HG03575 (cell line): ENCODE results near the gene ADPGK.
"Not testable (repeated sequence)": the region's sequence is repeated elsewhere in the genome, so short reads cannot be mapped to it uniquely, and the experiment has no call there.

Experiments used
- ATAC-seq: cut with Tn5 transposase; IDR thresholded peaks from one replicate; pipeline ENCODE4 v1.9.1; 2021; ENCODE audit not compliant: unreplicated experiment, insufficient number of reproducible peaks, low FRiP score; ENCODE audit errors: extremely low read depth

ADPGK gene

GRCh38 chr15:72783640-72784455 is at the start of gene ADPGK:
ADPGK (minus strand) TSS chr15:72783758; CDS start chr15:72783691, 67 bp downstream.
- no peak for ATAC-seq

GRCh38 chr15:72827226-72827625 is 43.7 kb upstream of the ADPGK start:
- ATAC-seq: no peak

DNA sequence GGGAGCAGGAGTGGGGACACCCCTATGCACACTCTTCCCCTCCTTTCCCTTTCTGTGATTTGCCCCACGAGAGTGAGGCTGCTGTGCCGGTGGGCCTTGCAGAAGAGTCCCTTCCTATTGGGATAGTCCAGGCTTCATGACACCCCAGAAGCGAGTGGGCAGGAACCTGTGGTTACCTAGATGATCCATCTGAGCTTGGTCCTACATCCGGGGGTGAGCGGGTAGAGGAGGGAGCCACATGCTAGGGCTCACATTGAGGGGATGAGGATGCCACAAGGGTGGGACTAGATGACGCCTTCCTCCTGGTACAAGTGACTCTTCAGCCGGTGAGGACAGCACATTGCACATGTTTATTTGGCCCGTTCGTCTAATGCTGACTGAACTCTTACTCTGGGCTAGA is 43.1 kb upstream of the ADPGK start:
- ATAC-seq: no peak

GRCh38 chr15:72825829-72826228 is 42.3 kb upstream of the ADPGK start:
- ATAC-seq: no peak

DNA sequence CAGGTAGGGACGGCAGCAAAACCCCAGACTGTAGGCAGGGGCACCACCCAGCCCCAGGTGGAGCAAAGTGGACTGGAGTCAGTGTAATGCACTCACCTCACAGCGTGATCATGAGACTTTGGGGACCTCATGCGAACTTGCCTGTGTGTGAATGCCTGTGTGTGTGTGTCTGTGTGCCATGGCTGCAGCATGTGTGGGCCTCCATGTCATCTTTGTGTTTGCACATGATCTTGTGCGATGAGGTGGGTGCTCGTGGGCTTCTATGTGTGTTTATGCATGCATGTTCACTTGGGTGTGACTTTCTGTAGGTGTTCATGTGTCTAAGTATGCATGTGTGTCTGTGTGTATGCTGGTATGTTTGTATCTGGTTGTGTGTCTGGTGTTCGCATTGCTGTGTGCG is 41.2 kb upstream of the ADPGK start:
- no peak for ATAC-seq

GRCh38 chr15:72824112-72824511 is 40.6 kb upstream of the ADPGK start:
- ATAC-seq: no peak

GRCh38 chr15:72820278-72820677 is 36.7 kb upstream of the ADPGK start:
- ATAC-seq: no peak

- ATAC-seq: no peak
Measured at GRCh38 chr15:72818632-72819031, 35.1 kb upstream of the ADPGK start.

DNA sequence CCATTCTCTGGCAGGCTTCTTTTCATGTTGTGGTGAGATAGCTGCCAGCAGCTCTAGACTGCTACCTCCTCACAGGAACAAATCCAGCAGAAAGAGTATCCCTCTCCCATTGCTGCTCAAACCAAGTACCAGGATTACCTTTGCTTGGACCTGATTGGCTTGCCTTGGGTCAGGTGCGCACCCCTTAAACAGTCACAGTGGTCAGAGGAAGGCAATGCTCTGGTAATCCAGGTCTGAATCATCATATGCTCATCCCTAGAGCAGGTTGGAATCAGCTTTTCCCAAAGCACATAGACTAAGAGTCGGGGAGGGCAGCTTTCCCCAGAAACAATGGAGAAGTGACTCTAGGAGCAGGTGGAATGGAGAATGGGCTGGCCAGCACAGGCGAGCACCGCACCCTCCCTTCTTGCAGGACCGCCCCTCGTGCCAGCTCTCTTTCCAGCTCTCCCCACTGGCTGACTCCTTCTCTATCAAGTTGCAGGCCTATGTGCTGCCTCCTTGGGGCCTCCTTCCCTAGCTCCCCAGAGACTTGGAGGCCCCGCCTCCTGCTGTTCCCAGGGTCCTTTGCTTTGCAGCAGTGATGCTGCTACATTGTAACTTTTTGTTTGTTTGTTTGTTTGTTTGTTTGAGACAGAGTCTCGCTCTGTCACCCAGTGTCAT is 29.9 kb upstream of the ADPGK start:
- ATAC-seq: no peak

DNA sequence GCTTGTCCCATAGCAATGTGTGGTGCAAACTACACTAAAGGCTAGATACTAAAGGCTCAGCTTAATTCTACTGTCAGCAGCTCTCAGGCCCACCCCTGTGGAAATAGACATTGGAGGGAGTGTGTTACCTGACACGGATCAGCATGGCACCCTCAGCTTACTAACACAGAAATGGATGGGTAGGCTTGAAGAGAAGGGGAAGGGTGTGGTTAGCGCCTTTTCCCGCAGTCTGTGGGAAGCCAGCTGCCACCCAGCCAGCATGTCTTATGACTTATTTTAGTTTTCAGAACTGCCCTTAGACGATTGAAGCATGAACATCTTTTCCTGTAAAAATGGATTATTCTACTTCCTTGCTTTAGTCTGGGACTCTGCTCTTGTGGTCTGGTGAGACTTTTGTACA is 25.8 kb upstream of the ADPGK start:
- ATAC-seq: no peak

- ATAC-seq: not testable (repeated sequence)
Measured at GRCh38 chr15:72807346-72807745, 23.8 kb upstream of the ADPGK start.

DNA sequence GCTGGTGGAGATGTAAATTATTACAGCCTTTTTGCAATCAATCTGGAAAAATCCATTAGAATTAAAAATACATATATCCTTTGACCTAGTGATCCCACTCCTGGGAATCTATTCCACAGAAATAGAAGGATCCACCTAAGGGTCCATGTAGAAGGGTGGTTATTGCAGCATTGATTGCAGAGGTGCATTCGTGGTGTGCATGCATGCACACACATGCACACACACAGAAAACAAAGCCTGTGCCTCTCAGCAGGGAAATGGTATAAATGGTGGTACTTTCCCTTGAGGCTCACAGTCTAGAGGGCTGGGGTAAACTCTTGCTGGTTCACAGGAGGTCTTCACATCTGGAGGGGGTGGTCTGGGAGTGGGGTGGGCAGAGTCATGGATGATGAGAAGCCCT is 19.4 kb upstream of the ADPGK start:
- ATAC-seq: no peak

DNA sequence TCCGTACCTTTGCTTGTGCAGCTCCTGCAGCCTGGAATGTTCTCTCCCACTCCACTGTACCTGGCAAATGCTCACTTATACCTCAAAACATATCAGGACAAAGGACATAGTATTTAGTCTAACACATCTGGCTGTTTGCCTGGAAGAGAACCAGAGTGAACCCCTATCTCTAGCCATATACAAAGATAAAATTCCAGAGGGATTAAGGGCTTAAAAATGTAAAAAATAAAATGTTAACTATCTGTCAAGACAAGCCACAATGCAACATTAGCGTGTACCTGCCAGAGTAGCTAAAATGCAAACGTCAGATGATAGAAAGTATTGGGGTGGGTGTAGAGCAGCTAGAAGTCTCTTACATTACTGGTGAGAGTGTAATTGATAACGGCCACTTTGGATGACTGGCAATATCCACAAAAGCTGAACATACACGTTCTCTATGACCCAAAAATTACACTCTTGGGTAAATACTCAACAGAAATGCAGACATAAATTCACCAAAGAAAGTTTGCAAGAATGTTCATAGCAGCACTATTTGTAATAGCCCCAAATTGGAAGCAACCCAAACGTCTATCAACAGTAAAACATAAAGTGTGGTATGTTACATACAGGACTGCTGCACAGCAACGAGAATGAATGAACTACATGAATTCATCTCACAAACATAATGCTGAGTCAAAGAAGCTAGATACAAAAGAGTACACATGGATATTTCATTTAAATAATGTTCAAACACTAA is 18.2 kb upstream of the ADPGK start:
- ATAC-seq: no peak

DNA sequence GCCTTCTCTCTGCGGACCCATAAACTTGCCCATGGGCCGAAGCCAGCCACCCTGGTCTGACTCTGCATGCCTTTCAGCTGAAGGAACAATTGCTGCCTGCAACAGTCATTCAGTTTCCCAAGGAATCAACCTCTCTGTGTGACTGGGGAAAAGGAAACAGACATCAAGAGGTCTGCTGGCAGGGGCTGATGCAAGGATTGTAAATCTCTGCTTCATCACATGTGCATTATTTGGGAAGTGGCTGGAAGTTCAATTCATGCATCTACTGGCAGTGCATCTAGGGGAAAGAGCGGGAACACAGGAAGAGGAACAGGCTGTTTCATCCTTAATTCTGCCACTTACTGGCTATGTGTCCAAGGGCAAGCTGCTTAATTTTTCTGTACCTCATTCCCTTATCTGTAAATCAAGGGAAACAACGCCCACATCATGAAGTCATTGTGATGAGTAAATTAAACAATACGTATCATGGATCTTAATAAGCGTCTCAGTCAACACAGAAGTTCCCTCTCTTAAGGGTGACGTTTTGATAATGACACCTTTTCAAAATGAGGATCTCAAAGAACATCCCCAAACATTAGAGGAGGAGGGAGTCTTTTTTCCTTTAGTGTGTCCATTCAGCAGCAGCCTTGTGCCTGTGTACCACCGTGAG is 17.4 kb upstream of the ADPGK start:
- ATAC-seq: no peak

- no peak for ATAC-seq
Measured at GRCh38 chr15:72797834-72798233, 14.3 kb upstream of the ADPGK start.

DNA sequence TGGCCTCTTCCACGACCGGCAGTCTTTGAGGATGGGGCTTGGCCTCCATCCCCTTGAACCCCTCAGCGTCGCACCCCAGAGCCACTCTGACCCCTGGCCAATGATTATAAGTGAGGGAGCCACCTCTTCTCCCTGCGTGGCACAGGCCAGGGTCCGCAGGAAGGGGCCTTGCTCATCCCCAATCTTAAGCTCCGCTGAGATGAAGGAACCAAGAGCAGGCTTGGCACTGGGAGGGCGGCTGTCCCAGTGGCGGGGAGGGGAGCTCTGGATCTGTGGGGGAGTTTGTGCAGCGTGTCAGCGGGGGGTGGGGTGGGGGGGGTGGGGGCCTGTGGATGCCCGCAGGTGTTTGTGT is 13.8 kb upstream of the ADPGK start:
- no peak for ATAC-seq

- no peak for ATAC-seq
Measured at GRCh38 chr15:72796515-72797337, 13.2 kb upstream of the ADPGK start.

- no peak for ATAC-seq
Measured at GRCh38 chr15:72796210-72796514, 12.6 kb upstream of the ADPGK start.
